ENCODE data around the gene SUMF1.

GRCh38 chr3:4454142-4454541, 12.9 kb downstream of the SUMF1 start:
- TF ChIP-seq CTCF (IDR thresholded peaks at IDR 0.05) (no peak), POLR2A (IDR thresholded peaks at IDR 0.05) (no peak)
